Measurements from ENCODE around the gene CTSE. TPM values are rescaled to one million over a fixed set of nuclear protein-coding genes. Genes with fewer than 3 reads are reported as not detected.

The CTSE gene
- total and polyA plus RNA-seq, 2 experiments from 2014 or later: not detected

DNA sequence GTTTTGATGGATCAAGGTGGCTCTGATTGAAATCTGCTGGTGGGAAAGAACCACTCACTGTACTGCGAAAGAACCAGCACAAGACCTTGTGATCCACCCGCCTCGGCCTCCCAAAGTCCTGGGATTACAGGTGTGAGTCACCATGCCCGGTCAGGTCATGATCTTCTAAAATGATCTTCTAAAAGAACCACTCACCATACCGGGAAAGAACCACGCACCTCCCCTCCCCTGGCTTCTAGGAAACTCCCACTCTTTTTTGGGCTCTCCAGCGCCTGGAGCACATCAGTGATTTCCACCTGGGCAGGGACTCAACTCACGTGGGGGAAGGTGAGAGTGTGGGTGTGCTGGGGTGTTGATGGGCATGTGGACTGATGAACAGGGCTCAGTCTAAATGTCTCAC is 12.6 kb downstream of the CTSE start:
- H3K79me2 ChIP-seq (replicated peaks; ENCODE audit: insufficient read depth): no peaks in the 10 kb centered on the region
- H3K4me1 Mint-ChIP-seq: peaks cover 4% of the 10 kb centered on the region
- H3F3A ChIP-seq (replicated peaks; ENCODE audit: low read depth): no peaks in the 10 kb centered on the region
- H3K4me3 Mint-ChIP-seq: no peak overlapping the region
- no peaks in the 10 kb centered on the region for H4K20me1 ChIP-seq (replicated peaks; ENCODE audit: insufficient read depth)
- H3K9me2 ChIP-seq (ENCODE audit: insufficient read depth): no peaks in the 10 kb centered on the region; the same call in 1 of the 2 replicates
- no peaks in the 10 kb centered on the region for H3K9me3 Mint-ChIP-seq
- H3K36me3 Mint-ChIP-seq (ENCODE audit: low read depth): no peaks in the 10 kb centered on the region
- H3K4me2 ChIP-seq: no peak overlapping the region
- no peak for DNase-seq (ENCODE audit: low spot score)
- peak overlapping the region; percentile 52 for H2AFZ ChIP-seq
- H3K27me3 ChIP-seq (ENCODE audit: insufficient read depth): no peaks in the 10 kb centered on the region
- TF ChIP-seq STAT1 (IDR thresholded peaks at IDR 0.05; ENCODE audit: unreplicated experiment) (no peak), ZNF114 (CRISPR knock-in tag; IDR thresholded peaks at IDR 0.05) (no peak), NANOG (IDR thresholded peaks at IDR 0.05; ENCODE audit: borderline replicate concordance) (no peak)
- TF ChIP-seq, protein P1, sequence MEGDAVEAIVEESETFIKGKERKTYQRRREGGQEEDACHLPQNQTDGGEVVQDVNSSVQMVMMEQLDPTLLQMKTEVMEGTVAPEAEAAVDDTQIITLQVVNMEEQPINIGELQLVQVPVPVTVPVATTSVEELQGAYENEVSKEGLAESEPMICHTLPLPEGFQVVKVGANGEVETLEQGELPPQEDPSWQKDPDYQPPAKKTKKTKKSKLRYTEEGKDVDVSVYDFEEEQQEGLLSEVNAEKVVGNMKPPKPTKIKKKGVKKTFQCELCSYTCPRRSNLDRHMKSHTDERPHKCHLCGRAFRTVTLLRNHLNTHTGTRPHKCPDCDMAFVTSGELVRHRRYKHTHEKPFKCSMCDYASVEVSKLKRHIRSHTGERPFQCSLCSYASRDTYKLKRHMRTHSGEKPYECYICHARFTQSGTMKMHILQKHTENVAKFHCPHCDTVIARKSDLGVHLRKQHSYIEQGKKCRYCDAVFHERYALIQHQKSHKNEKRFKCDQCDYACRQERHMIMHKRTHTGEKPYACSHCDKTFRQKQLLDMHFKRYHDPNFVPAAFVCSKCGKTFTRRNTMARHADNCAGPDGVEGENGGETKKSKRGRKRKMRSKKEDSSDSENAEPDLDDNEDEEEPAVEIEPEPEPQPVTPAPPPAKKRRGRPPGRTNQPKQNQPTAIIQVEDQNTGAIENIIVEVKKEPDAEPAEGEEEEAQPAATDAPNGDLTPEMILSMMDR (conservative IDR thresholded peaks at IDR 0.05; ENCODE audit: low read depth in 2 of 2): no peak
- no peaks in the 10 kb centered on the region for H3K4me1 ChIP-seq (ENCODE audit: insufficient read depth)
- no peak overlapping the region for H3K27ac ChIP-seq (ENCODE audit: low read depth)
- no peak overlapping the region for H3K4me3 ChIP-seq
- no peak overlapping the region for H3K27ac Mint-ChIP-seq
- H3K27me3 Mint-ChIP-seq (ENCODE audit: insufficient read depth, low read depth, poor library complexity): peaks cover under 1% of the 10 kb centered on the region
- ATAC-seq: no peak
- no peaks in the 10 kb centered on the region for H3K36me3 ChIP-seq (ENCODE audit: insufficient read depth)

DNA sequence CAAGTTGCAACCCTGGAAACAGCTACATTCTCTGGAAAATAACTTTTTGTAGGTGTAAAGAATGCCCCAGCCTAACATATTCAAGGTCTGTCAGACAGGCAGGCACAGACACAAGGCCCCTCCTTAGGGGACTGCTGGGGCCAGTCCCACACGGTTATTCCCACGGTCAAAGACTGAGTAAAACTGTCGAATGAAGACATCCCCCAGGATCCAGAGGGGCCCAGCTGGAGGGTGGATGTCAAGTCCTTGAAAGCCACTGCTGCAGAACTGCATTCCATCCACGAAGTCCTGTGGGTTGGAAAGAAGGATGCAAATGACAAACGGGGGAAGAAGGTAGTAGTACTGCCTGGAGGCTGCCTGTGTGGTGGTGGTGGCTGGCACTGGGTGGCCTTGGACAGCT is 13.6 kb downstream of the CTSE start:
- H2AFZ ChIP-seq: no peak overlapping the region
- peaks cover 4% of the 10 kb centered on the region for H3K4me1 Mint-ChIP-seq
- DNase-seq (ENCODE audit: low spot score): no peak
- no peaks in the 10 kb centered on the region for H3K27me3 ChIP-seq (ENCODE audit: insufficient read depth)
- H3K4me2 ChIP-seq: no peak overlapping the region
- no peaks in the 10 kb centered on the region for H3K4me1 ChIP-seq (ENCODE audit: insufficient read depth)
- no peak overlapping the region for H3K4me3 ChIP-seq
- H4K20me1 ChIP-seq (replicated peaks; ENCODE audit: insufficient read depth): no peaks in the 10 kb centered on the region
- H3K9me2 ChIP-seq (ENCODE audit: insufficient read depth): no peaks in the 10 kb centered on the region; the same call in 1 of the 2 replicates
- no peak overlapping the region for H3K4me3 Mint-ChIP-seq
- H3K27ac Mint-ChIP-seq: no peak overlapping the region
- no peaks in the 10 kb centered on the region for H3K36me3 ChIP-seq (ENCODE audit: insufficient read depth)
- no peaks in the 10 kb centered on the region for H3K79me2 ChIP-seq (replicated peaks; ENCODE audit: insufficient read depth)
- no peak overlapping the region for H3K27ac ChIP-seq (ENCODE audit: low read depth)
- no peak for ATAC-seq
- H3F3A ChIP-seq (replicated peaks; ENCODE audit: low read depth): no peaks in the 10 kb centered on the region
- H3K36me3 Mint-ChIP-seq (ENCODE audit: low read depth): no peaks in the 10 kb centered on the region
- no peaks in the 10 kb centered on the region for H3K9me3 Mint-ChIP-seq
- peaks cover 3% of the 10 kb centered on the region for H3K27me3 Mint-ChIP-seq (ENCODE audit: insufficient read depth, low read depth, poor library complexity)
- TF ChIP-seq, protein P1 (conservative IDR thresholded peaks at IDR 0.05; ENCODE audit: low read depth in 2 of 2): no peak
- TF ChIP-seq, protein P2, sequence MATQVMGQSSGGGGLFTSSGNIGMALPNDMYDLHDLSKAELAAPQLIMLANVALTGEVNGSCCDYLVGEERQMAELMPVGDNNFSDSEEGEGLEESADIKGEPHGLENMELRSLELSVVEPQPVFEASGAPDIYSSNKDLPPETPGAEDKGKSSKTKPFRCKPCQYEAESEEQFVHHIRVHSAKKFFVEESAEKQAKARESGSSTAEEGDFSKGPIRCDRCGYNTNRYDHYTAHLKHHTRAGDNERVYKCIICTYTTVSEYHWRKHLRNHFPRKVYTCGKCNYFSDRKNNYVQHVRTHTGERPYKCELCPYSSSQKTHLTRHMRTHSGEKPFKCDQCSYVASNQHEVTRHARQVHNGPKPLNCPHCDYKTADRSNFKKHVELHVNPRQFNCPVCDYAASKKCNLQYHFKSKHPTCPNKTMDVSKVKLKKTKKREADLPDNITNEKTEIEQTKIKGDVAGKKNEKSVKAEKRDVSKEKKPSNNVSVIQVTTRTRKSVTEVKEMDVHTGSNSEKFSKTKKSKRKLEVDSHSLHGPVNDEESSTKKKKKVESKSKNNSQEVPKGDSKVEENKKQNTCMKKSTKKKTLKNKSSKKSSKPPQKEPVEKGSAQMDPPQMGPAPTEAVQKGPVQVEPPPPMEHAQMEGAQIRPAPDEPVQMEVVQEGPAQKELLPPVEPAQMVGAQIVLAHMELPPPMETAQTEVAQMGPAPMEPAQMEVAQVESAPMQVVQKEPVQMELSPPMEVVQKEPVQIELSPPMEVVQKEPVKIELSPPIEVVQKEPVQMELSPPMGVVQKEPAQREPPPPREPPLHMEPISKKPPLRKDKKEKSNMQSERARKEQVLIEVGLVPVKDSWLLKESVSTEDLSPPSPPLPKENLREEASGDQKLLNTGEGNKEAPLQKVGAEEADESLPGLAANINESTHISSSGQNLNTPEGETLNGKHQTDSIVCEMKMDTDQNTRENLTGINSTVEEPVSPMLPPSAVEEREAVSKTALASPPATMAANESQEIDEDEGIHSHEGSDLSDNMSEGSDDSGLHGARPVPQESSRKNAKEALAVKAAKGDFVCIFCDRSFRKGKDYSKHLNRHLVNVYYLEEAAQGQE (IDR thresholded peaks at IDR 0.05; ENCODE audit: unreplicated experiment): no peak
- TF ChIP-seq EZH2phosphoT487 (IDR thresholded peaks at IDR 0.05; ENCODE audit: unreplicated experiment) (no peak), STAT1 (IDR thresholded peaks at IDR 0.05; ENCODE audit: unreplicated experiment) (no peak), ZNF331 (CRISPR knock-in tag; IDR thresholded peaks at IDR 0.05; ENCODE audit: low read depth) (no peak), EZH2 (IDR thresholded peaks at IDR 0.05; ENCODE audit: low read depth, unreplicated experiment) (no peak), CREB1 (CRISPR knock-in tag; IDR thresholded peaks at IDR 0.05; ENCODE audit: low read depth) (no peak), ZNF114 (CRISPR knock-in tag; IDR thresholded peaks at IDR 0.05) (no peak), POLR2AphosphoS5 (IDR thresholded peaks at IDR 0.05; ENCODE audit: low read depth) (no peak), JUNB (IDR thresholded peaks at IDR 0.05; ENCODE audit: unreplicated experiment) (no peak), NANOG (IDR thresholded peaks at IDR 0.05; ENCODE audit: borderline replicate concordance) (no peak)
- TF ChIP-seq, protein P3, sequence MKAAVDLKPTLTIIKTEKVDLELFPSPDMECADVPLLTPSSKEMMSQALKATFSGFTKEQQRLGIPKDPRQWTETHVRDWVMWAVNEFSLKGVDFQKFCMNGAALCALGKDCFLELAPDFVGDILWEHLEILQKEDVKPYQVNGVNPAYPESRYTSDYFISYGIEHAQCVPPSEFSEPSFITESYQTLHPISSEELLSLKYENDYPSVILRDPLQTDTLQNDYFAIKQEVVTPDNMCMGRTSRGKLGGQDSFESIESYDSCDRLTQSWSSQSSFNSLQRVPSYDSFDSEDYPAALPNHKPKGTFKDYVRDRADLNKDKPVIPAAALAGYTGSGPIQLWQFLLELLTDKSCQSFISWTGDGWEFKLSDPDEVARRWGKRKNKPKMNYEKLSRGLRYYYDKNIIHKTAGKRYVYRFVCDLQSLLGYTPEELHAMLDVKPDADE (IDR thresholded peaks at IDR 0.05): no peak
